Central memory CD4-positive, alpha-beta T cell (primary cell): ENCODE measurements around the gene EYS.
"Not testable (repeated sequence)": the region's sequence is repeated elsewhere in the genome, so short reads cannot be mapped to it uniquely, and the experiment has no call there.

Source experiments
- DNase-seq: peaks from one replicate; pipeline ENCODE4 v3.0.0; 2022

The EYS gene

DNA sequence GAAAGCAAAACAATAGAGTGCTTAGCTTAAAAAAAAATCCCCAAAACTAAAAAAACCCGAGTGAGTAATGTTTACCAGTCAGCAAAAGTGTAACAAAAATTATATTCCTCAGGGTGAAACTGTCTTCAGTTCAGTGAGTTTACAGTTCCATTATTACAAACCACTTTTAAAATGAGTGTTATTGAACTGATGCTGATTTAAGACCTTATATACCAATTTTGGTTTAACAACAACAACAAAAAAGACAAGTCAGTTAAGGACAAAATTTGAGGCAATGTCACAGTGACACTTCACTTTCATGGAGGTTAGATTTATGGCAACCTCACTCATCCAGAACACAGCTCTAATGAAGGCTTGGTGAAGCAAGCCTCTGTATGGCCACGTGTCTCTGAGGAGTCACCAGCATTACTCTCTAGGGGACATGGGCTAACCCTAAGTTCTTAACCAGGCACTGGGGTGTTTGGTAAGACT is 1440.6 kb downstream of the EYS start:
- no peak for DNase-seq

DNA sequence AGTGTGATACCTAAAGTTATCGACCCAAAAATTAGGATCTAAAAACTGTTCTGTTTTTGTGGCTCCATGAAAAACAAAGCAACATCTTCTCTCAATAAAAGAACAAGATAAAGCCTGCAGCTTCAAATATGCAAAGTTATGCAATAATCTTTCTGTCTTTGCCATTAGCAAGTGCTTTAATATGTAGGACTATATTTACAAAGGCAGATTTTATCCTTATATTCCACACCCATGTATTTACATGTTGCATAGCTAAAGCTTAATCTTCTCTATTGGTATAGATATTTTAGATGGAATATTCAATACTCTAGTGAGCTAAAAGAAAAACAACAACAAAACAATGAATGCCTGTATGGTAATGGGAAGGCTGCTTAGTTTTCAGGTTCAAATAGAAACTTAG is 1443.2 kb downstream of the EYS start:
- no peak for DNase-seq

DNA sequence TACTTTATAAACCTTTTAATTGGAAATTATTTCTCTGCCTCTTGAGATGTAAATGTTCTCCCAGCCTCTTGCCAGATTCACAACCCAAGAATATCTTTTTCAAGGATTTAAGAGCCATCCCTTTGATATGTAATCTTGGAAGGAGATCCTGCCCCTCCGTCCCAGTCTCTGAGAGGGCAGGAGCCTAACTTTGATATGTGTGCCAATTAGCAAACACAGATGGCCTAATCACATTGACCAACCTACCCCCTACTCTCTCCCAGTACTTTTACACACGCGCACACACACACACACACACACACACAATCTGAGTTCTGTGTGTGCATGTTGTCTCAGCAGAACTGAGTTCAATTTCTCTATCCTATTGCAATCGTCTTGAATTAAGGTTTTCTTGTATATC is 1447.7 kb downstream of the EYS start:
- DNase-seq: no peak

GRCh38 chr6:64258752-64259151 is 1448.3 kb downstream of the EYS start:
- no peak for DNase-seq

- DNase-seq: no peak
Measured at GRCh38 chr6:64258302-64258701, 1448.7 kb downstream of the EYS start.

- no peak for DNase-seq
Measured at GRCh38 chr6:64257586-64257985, 1449.4 kb downstream of the EYS start.

DNA sequence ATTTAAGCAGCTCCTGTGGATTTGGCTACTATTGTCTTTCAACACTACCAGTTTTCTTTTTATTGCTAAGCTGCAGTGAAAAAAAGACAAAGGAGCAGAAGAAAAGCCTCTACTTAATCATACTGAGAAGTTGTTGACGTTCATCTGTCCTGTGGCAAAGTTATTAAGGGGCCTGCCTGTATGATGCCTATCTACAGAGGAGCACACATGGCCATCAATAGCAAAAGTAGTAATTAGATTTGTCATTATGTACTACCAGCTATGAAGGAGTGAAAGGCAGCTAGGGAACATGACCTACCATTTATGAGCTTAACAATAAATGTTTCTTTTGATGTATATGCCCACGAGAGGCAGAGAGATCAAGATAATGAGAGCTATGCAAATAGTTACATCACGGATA is 1450.5 kb downstream of the EYS start:
- no peak for DNase-seq

- DNase-seq: no peak
Measured at GRCh38 chr6:64255000-64255399, 1452.0 kb downstream of the EYS start.

DNA sequence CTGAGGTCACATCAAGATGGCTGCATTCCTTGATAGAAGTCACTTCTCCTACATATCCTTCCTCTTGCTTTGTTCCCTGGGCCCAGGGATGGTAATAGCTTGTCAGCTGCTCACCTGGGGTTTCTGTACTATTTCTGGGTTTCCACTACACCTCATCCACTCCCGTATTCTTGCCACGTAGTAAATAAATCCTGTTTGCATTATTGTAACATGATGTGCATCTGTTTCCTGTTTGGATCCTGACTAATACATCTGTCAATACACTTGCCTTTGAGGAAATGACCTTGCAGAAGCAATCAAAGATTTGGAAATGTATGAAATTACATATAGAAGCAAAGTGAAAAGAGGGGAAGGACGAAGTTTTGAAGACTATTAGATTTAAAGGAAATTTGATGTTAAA is 1452.5 kb downstream of the EYS start:
- no peak for DNase-seq

GRCh38 chr6:64252256-64252655 is 1454.8 kb downstream of the EYS start:
- DNase-seq: no peak

GRCh38 chr6:64250126-64250525 is 1456.9 kb downstream of the EYS start:
- no peak for DNase-seq

DNA sequence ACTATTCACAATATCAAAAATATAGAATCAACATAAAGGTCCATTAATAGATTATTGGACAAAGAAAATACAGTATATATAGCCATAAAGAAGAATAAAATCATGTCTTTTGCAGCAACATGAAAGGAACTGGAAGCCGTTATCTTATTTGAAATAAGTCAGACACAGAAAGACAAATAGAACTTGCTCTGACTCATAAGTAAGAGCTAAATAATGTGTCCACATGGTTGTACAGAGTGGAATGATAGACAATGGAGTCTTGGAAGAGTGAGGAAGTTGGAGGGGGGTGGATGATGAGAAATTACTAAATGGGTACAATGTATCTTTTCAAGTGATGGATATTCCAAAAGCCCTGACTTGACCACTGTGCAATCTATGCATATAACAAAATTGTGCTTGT is 1457.9 kb downstream of the EYS start:
- no peak for DNase-seq

GRCh38 chr6:64243618-64244017 is 1463.4 kb downstream of the EYS start:
- DNase-seq: no peak

DNA sequence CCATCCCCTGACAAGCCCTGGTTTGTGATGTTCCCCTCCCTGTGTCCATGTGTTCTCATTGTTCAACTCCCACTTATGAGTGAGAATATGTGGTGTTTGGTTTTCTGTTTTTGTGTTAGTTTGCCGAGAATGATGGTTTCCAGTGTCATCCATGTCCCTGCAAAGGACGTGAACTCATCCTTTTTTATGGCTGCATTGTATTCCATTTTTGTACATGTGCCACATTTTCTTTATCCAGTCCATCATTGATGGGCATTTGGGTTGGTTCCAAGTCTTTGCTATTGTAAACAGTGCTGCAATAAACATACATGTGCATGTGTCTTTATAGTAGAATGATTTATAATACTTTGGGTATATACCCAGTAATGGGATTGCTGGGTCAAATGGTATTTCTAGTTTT is 1468.1 kb downstream of the EYS start:
- not testable (repeated sequence) for DNase-seq

- DNase-seq: no peak
Measured at GRCh38 chr6:64238071-64238470, 1469.0 kb downstream of the EYS start.

GRCh38 chr6:64233746-64234145 is 1473.3 kb downstream of the EYS start:
- DNase-seq: no peak

DNA sequence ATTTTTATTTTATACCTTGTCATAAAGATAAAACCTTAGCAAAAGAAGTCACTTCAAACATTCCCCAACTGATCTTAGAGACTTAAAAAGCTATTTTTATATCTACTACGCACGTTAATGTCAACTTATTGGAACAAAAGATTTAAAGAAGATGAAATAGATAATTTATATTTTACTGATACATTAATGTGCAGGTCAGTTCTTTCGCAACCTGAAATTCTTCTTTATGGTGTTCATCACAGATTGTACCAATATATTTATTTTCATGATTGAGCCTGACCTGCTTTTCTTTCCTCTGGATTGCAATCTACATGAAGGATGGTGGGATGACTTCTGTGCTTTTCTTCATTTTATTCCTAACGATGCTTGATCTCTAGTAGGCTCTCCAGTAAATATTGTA is 1475.1 kb downstream of the EYS start:
- no peak for DNase-seq

DNA sequence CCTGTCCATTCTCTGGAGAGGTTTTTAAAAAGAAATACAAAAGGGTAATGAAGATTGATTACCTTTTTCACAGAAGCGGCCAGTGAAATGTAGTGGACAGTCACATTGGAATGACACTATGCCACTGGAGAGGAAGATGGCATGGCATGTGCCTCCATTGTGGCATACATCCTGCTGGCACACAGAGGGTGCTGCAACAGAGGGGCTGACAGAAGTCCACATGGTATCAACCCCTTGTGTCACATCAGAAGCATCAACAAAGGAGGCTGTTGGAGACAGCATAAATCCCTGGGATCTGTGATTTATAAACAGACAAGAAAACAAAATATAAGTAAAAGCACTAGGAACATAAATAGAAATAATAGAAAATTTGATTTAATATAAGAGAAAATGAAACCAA is 1476.5 kb downstream of the EYS start:
- no peak for DNase-seq

- no peak for DNase-seq
Measured at GRCh38 chr6:64227863-64228262, 1479.2 kb downstream of the EYS start.

DNA sequence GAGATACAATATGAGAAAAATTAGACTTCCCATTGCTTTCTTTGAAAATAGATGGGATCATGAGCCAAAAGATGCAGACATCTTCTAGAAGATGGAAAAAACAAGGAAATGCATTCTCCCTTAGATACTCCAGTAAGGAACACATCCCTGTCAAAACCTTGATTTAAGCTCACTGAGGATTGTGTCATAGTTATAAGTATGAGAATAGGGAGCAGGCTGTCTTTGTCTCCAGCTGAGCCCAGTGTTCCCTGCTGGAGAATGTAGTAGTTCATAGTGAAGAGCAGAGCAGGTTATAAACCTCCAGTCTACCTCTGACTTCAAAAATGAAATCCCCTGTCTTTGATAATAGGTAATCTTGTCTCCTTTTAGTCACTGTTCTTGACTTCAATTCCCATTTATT is 1481.5 kb downstream of the EYS start:
- no peak for DNase-seq

DNA sequence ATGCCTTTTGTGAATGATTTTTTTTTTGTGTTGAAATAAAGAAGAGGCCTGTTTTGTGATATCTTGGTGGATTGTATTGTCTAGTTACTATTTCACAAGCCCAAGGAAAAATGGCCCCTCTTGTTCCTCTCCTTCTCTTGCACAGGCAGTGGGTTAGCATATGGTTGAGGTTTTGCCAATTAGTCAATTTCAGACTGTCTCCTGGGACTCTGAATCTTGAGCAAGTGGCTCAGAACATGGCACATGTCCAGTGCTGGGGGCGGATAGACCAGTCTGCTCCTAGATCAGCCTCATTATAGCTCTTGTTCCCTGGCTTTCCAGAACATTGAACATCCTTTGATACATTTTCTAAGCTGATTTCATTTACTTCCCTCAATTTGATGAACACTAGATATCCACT is 1482.2 kb downstream of the EYS start:
- DNase-seq: no peak

- DNase-seq: no peak
Measured at GRCh38 chr6:64221776-64222175, 1485.2 kb downstream of the EYS start.

DNA sequence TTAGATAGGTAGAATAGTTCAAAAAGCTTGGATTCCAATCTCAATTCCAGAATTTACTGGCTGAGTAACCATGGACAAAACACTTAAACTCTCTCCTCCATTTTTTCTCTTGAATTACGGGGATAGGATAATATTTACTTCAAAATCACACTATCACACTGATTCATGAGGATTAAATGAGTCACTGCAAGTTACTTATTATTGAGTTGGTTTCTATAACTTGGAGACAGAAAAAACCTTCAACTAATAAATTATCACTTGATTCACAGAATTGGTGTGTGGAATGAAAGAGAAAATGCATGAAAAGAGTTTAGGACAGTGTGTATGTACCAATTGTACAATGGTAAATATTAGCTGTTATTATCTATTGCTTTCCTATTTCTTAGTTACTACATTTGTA is 1486.2 kb downstream of the EYS start:
- DNase-seq: no peak

DNA sequence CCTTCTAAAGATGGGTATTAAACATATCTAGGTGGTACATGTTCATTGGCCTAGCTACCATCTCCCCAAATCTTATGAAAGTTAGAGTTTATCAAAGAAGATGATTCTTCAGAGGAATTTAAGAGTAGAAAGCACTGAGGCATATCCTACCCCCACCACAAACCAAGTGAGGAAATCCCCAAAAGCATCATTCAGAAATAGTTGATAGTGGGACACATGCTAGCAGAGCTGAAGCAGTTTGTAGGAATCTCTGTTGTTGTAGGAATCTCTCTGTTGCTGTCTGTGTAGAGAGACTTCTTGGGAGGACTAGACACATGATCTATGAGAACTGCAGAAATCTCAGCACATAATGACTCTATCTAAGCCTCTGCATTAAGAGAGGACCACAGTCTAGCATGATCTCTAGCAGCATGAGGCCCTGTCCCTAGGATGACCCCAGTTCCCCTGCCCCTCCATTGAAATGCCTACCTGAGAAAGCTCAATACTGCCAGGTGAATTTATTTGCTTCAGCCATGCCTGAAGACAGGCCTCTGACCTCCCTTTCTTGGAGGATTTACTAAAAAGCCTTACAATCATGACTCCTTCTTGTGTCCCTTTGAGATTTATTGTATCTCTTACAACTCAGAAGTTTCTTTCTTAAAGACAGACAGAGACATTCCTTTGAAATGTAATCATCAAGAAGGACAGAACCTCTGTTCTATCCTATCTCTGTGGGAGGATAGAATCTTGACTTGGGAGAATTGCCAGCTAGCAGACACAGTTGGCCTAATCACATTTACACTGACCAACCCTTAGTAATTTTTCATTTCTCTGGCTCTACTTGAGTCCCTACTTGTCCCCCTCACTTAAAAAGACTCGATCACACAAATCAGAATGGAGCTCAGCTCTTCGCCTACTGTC is 1489.1 kb downstream of the EYS start:
- no peak for DNase-seq

DNA sequence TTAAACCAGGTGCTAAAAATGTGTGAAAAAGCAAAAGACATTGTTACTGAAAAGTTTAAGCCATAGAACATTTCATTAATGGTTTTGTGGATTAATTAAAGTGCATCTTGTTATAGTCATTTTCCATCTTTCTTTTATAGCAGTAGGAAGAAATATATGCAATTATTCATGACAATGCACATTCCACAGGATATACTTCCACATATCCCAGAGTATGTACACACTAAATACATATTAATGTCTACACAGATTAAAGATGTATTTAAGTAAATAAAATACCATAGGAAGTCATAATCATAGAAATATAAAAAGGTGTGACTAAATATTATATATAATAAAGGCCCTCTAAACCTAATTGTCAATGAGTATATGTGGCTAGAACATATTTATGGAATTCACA is 1492.7 kb downstream of the EYS start:
- no peak for DNase-seq
